Transverse colon (tissue), 4 donors: Measurements from ENCODE around the gene ZNF775. TPM values are rescaled to one million over a fixed set of nuclear protein-coding genes. Genes with fewer than 3 reads are reported as not detected.
"Not testable (repeated sequence)": the region's sequence is repeated elsewhere in the genome, so short reads cannot be mapped to it uniquely, and the experiment has no call there.

ENCODE experiments used
- DNase-seq: peaks from one replicate; pipeline ENCODE4 v3.0.0-alpha.2; 2019
- H3K27ac ChIP-seq, 4 donors: fragments of 200-600 bp; sonication (generic); 2 replicates each; pipeline ENCODE4 v1.5.1; 2016 to 2018; ENCODE audit warnings: inconsistent platforms in 4 of 4
- H3K27me3 ChIP-seq: fragments of 200-600 bp; sonication (generic); 2 replicates; pipeline ENCODE4 v1.5.1; 2017; ENCODE audit warnings: inconsistent platforms
- H3K36me3 ChIP-seq, 4 donors: fragments of 200-600 bp; sonication (generic); 2 replicates each; pipeline ENCODE4 v1.5.1; 2017 to 2019; ENCODE audit warnings: inconsistent platforms in 4 of 4
- H3K4me1 ChIP-seq, 4 donors: fragments of 200-600 bp; sonication (generic); 2 replicates each; pipeline ENCODE4 v1.5.1; 2017 to 2020; ENCODE audit warnings: inconsistent platforms in 4 of 4
- H3K4me3 ChIP-seq, 4 donors: fragments of 200-600 bp; sonication (generic); 1 replicate in 1 of 4; 2 replicates in 3 of 4; pipeline versions ENCODE4 v1.5.1 to v1.6.1; 2017 to 2019; ENCODE audit warnings: inconsistent platforms in 4 of 4
- H3K9me3 ChIP-seq, 2 donors: fragments of 200-600 bp; sonication (generic); 2 replicates each; pipeline ENCODE4 v1.5.1; 2017 to 2019; ENCODE audit warnings: inconsistent platforms in 2 of 2
- EP300 ChIP-seq: sonication (generic); formaldehyde crosslinking; IDR thresholded peaks from one replicate; pipeline ENCODE4 v1.6.1; 2017; ENCODE audit warnings: antibody characterized with exemption, low read depth
- POLR2A ChIP-seq: fragments of 450-650 bp; IDR thresholded peaks from one replicate; pipeline ENCODE4 v1.6.1; 2016; ENCODE audit warnings: antibody characterized with exemption, mild to moderate bottlenecking, moderate library complexity
- POLR2AphosphoS5 ChIP-seq, 3 donors: sonication (generic); formaldehyde crosslinking; IDR thresholded peaks; one replicate each; pipeline ENCODE4 v1.6.1; 2016; ENCODE audit warnings: antibody characterized with exemption in 3 of 3
- WGBS, 2 donors: methylation state at CpG; one replicate each; pipeline ENCODE4 v1.1.5; 2018; ENCODE audit warnings: low coverage in 1 of 2; 5-methylcytosine and 5-hydroxymethylcytosine counted together
- in situ Hi-C, 4 donors: fragments of 200-750 bp; cut with MboI; loops; one replicate each; pipeline versions ENCODE4 v1.15.0 to v1.15.1; 2017; ENCODE audit warnings: low sequenced_read_pairs in 3 of 4, low pct_ligation_motif_present in 1 of 4, low pct_unique_long_range_greater_than_20kb in 1 of 4
- intact Hi-C: fragments of 100-400 bp; cut with DNase I; formaldehyde crosslinking; loops from one replicate; pipeline ENCODE4 v1.15.1; 2023; ENCODE audit warnings: low total_unique reads
- total RNA-seq, 4 donors: library from RNA; depleted of rRNA; stranded (reverse); fragments of >200 nt; gene quantifications; one replicate each; pipeline ENCODE4 v1.1.0, GENCODE V29; 2016
- TF ChIP-seq, protein P1 (sequence below), 5 experiments: fragments of 200-600 bp in 3 of 5; fragments of 450-650 bp in 2 of 5; sonication (generic) in 3 of 5; IDR thresholded peaks; 1 replicate in 2 of 5; 2 replicates in 3 of 5; pipeline ENCODE4 v1.5.1; 2016 to 2017; ENCODE audit warnings: antibody characterized with exemption in 5 of 5, inconsistent platforms in 3 of 5, mild to moderate bottlenecking in 2 of 5, moderate library complexity in 1 of 5

The ZNF775 gene
- total RNA-seq, 4 donors from 2014 or later: 8.9 to 75.2 (median 15.2) TPM

GRCh38 chr7:150384406-150385301 is 5.5 kb downstream of the ZNF775 start:
- 50 to 60% methylated on average over 1 to 15 of the region's 15 CpGs for WGBS, 2 donors
- in situ Hi-C loops (no loop called here), intact Hi-C loops (no loop called here)
- Histone ChIP-seq H3K27ac (peak overlapping the region; percentile 63 to 99 (median 86)), H3K9me3 (no peaks in the 10 kb centered on the region), H3K27me3 (no peaks in the 10 kb centered on the region), H3K4me1 (peaks cover 29 to 84% (median 71%) of the 10 kb centered on the region in 4 donors), H3K36me3 (no peaks in the 10 kb centered on the region), H3K4me3 (no peak overlapping the region)
- no peak for TF ChIP-seq POLR2AphosphoS5 (IDR thresholded peaks at IDR 0.05)
- no peak for TF ChIP-seq POLR2A
- TF ChIP-seq, protein P1, sequence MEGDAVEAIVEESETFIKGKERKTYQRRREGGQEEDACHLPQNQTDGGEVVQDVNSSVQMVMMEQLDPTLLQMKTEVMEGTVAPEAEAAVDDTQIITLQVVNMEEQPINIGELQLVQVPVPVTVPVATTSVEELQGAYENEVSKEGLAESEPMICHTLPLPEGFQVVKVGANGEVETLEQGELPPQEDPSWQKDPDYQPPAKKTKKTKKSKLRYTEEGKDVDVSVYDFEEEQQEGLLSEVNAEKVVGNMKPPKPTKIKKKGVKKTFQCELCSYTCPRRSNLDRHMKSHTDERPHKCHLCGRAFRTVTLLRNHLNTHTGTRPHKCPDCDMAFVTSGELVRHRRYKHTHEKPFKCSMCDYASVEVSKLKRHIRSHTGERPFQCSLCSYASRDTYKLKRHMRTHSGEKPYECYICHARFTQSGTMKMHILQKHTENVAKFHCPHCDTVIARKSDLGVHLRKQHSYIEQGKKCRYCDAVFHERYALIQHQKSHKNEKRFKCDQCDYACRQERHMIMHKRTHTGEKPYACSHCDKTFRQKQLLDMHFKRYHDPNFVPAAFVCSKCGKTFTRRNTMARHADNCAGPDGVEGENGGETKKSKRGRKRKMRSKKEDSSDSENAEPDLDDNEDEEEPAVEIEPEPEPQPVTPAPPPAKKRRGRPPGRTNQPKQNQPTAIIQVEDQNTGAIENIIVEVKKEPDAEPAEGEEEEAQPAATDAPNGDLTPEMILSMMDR (IDR thresholded peaks at IDR 0.05): no peak
- no peak for TF ChIP-seq EP300
- DNase-seq: no peak

DNA sequence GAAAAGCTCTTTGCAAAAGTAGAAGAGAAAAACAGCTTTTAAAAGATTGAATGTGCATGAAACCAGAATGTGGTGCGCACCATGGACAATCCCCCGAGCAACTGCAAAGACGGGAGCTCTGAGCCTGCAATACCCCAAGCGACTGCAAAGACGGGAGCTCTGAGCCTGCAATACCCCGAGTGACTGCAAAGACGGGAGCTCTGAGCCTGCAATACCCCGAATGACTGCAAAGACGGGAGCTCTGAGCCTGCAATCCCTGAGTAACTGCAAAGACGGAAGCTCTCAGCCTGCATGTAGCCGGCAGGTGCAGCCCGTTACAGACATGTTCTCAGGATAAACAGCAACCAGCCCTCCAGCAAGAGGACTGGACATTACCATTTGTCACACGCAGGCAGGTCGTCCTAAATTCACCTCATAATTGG is 6.2 kb downstream of the ZNF775 start:
- 49 to 64% methylated on average over 4 to 14 of the region's 14 CpGs for WGBS, 2 donors
- Histone ChIP-seq H3K27me3 (no peaks in the 10 kb centered on the region), H3K9me3 (no peaks in the 10 kb centered on the region), H3K4me3 (no peak overlapping the region), H3K4me1 (peaks cover 28 to 77% (median 64%) of the 10 kb centered on the region in 4 donors), H3K27ac (peak overlapping the region; percentile 63 to 99 (median 86)), H3K36me3 (no peaks in the 10 kb centered on the region)
- intact Hi-C loops (no loop called here), in situ Hi-C loops (no loop called here)
- TF ChIP-seq, protein P1 (IDR thresholded peaks at IDR 0.05): no peak
- TF ChIP-seq POLR2A: no peak
- TF ChIP-seq POLR2AphosphoS5 (IDR thresholded peaks at IDR 0.05): no peak
- no peak for TF ChIP-seq EP300
- no peak for DNase-seq

DNA sequence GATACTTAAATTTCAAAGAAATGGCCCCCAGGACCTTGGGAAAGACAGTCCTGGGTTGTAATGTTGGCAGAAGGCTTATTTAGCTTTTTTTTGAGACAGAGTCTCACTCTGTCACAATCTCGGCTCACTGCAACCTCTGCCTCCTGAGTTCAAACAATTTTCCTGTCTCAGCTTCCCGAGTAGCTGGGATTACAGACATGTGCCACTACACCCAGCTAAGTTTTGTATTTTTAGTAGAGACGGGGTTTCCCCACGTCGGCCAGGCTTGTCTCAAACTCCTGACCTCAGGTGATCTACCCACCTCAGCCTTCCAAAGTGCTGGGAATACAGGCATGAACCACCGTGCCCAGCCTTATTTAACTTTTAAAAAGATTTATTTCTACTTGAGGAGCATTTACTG is 6.8 kb downstream of the ZNF775 start:
- DNase-seq, H3K36me3 ChIP-seq, intact Hi-C loops, in situ Hi-C loops, H3K27me3 ChIP-seq, H3K9me3 ChIP-seq, H3K4me3 ChIP-seq: not testable (repeated sequence)
- 35 to 46% methylated on average over 6 of the region's 6 CpGs for WGBS, 2 donors
- Histone ChIP-seq H3K27ac (peak overlapping the region; percentile 3 to 99 (median 78)), H3K4me1 (peaks cover 22 to 72% (median 59%) of the 10 kb centered on the region in 4 donors)

GRCh38 chr7:150388306-150388705 is 9.2 kb downstream of the ZNF775 start:
- 77 to 89% methylated on average over 3 to 7 of the region's 7 CpGs for WGBS, 2 donors
- intact Hi-C loops (no loop called here), in situ Hi-C loops (no loop called here)
- H3K27ac ChIP-seq: peak overlapping the region; percentile 1 to 66 (median 40)
- H3K4me3 ChIP-seq: no peak overlapping the region
- H3K9me3 ChIP-seq: no peaks in the 10 kb centered on the region
- no peak for TF ChIP-seq POLR2AphosphoS5 (IDR thresholded peaks at IDR 0.05)
- TF ChIP-seq EP300: no peak
- no peak for TF ChIP-seq POLR2A
- TF ChIP-seq, protein P1 (IDR thresholded peaks at IDR 0.05): no peak
- peaks cover 18 to 53% (median 45%) of the 10 kb centered on the region in 4 donors for H3K4me1 ChIP-seq
- H3K27me3 ChIP-seq: no peaks in the 10 kb centered on the region
- DNase-seq: no peak
- no peaks in the 10 kb centered on the region for H3K36me3 ChIP-seq
